GM18861 (cell line): ENCODE data around the gene CDH4.
"Not testable (repeated sequence)": the region's sequence is repeated elsewhere in the genome, so short reads cannot be mapped to it uniquely, and the experiment has no call there.

Experiments
- ATAC-seq: cut with Tn5 transposase; IDR thresholded peaks from one replicate; pipeline ENCODE4 v1.9.1; 2021; ENCODE audit not compliant: unreplicated experiment

CDH4 gene

GRCh38 chr20:61380545-61380915 is 128.5 kb downstream of the CDH4 start:
- no peak for ATAC-seq

- no peak for ATAC-seq
Measured at GRCh38 chr20:61382194-61382593, 130.1 kb downstream of the CDH4 start.

- no peak for ATAC-seq
Measured at GRCh38 chr20:61385296-61385695, 133.2 kb downstream of the CDH4 start.

GRCh38 chr20:61385731-61386130 is 133.7 kb downstream of the CDH4 start:
- no peak for ATAC-seq

GRCh38 chr20:61387204-61387953 is 135.3 kb downstream of the CDH4 start:
- no peak for ATAC-seq

- ATAC-seq = no peak
Measured at GRCh38 chr20:61387954-61388348, 135.9 kb downstream of the CDH4 start.

- no peak for ATAC-seq
Measured at GRCh38 chr20:61389077-61389476, 137.0 kb downstream of the CDH4 start.

- no peak for ATAC-seq
Measured at GRCh38 chr20:61391185-61391584, 139.1 kb downstream of the CDH4 start.

GRCh38 chr20:61391812-61392520 is 139.9 kb downstream of the CDH4 start:
- ATAC-seq = no peak

- ATAC-seq = no peak
Measured at GRCh38 chr20:61394088-61394799, 142.2 kb downstream of the CDH4 start.

GRCh38 chr20:61396262-61396848 is 144.3 kb downstream of the CDH4 start:
- no peak for ATAC-seq

GRCh38 chr20:61397146-61397545 is 145.1 kb downstream of the CDH4 start:
- no peak for ATAC-seq

- no peak for ATAC-seq
Measured at GRCh38 chr20:61397790-61398189, 145.7 kb downstream of the CDH4 start.

- no peak for ATAC-seq
Measured at GRCh38 chr20:61399433-61399832, 147.4 kb downstream of the CDH4 start.

- no peak for ATAC-seq
Measured at GRCh38 chr20:61400499-61400898, 148.4 kb downstream of the CDH4 start.

GRCh38 chr20:61404303-61404702 is 152.2 kb downstream of the CDH4 start:
- no peak for ATAC-seq

- ATAC-seq = no peak
Measured at GRCh38 chr20:61405007-61405406, 152.9 kb downstream of the CDH4 start.

- ATAC-seq = not testable (repeated sequence)
Measured at GRCh38 chr20:61406773-61407172, 154.7 kb downstream of the CDH4 start.

- ATAC-seq = no peak
Measured at GRCh38 chr20:61407561-61407960, 155.5 kb downstream of the CDH4 start.

- no peak for ATAC-seq
Measured at GRCh38 chr20:61408951-61409740, 157.1 kb downstream of the CDH4 start.

- ATAC-seq = no peak
Measured at GRCh38 chr20:61411743-61412142, 159.7 kb downstream of the CDH4 start.
